GM18508 (cell line): Measurements from ENCODE around the gene DSCAM.

ENCODE experiments used
- ATAC-seq: cut with Tn5 transposase; IDR thresholded peaks from one replicate; pipeline ENCODE4 v1.9.1; 2021; ENCODE audit warnings: moderate number of reproducible peaks; ENCODE audit not compliant: insufficient read depth, unreplicated experiment

DSCAM gene

DNA sequence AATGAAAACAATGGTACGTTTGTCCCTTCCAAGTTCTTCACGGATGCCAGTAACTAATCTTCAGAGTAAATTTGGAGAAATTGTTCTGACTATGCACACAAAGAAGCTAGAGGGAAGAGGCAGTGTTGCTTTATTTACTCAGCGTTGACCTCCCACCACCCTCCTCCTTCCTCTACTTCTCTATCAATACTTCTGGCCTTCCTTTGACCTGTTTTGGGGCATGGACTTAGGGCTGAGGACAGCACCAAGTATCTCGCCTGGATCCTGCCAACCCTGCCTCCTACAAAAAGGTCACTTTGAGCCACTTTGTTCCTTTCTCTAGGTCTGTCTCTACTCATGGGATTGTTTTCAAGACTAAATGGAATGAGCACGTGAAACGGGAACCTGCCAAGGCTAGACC, 282.6 kb downstream of the DSCAM start:
- no peak for ATAC-seq

DNA sequence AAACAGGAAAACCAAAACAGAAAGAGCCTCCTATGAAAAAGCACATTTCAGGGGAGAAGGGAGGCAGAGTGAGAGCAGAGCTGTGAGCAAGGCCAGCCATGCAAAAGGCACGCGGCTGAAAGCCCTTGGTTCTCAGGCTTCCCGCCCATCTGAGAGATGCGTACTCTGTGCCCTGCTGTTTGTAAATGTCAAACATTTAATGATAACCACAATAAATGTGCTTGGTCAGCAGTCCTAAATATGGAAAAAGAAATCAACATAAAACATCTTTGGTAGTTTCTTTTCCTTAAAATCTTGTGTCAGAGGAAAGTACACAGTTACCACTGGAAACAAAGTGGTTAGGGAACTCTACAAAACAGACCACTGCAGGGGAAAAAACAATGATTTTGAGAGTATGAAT, 283.1 kb downstream of the DSCAM start:
- ATAC-seq: no peak

DNA sequence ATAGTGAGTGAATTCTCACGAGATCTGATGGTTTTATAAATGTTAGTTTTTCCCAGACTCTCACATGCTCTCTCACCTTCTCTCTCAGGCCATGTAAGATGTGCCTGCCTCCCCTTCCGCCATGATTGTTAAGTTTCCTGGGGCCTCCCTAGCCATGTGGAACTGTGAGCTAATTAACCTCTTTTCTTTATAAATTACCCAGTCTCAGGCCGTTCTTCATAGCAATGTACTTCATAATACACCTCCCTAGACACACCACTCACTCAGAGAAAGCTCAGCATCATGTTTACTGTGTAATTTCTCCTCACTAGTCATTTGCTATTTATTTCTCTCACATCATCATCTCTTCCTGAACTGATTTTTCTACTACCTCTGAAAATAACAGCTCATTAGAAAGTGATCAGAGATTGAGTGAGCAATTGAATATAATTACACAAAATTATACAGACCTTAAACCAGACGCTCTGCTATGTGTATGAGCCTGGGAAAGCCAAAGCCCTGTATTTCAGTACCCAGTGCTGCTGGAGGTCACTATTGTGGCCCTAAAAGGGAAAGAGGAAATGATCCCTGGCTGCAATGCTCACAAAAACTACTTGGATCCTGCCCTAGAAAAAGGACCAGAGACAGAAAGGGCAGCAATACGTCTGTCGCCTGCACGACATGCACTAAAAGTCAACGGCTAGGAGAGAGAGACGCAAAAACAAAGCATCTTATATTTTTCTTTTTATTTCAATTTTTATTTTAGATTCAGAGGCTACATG, 284.5 kb downstream of the DSCAM start:
- no peak for ATAC-seq

DNA sequence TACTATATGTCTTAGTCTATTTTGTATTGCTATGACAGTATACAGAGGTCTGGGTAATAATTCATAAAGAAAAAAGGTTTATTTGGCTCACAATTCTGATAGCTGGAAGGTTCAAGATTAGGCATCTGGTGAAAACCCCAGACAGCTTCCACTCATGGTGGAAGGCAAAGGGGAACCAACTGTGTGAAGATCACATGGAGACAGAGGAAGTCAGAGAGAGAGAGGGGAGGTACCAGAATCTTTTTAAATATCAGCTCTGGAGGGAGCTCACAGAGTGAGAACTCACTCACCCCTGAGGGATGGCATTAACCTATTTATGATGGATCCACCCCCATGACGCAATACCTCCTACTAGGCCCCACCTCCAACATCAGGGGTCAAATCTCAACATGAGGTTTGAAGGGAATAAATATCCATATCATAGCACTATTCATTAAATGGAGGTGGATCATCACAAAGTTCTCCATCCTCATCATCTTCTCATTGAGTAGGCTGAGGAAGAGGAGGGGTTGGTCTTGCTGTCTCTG, 290.5 kb downstream of the DSCAM start:
- ATAC-seq: no peak

DNA sequence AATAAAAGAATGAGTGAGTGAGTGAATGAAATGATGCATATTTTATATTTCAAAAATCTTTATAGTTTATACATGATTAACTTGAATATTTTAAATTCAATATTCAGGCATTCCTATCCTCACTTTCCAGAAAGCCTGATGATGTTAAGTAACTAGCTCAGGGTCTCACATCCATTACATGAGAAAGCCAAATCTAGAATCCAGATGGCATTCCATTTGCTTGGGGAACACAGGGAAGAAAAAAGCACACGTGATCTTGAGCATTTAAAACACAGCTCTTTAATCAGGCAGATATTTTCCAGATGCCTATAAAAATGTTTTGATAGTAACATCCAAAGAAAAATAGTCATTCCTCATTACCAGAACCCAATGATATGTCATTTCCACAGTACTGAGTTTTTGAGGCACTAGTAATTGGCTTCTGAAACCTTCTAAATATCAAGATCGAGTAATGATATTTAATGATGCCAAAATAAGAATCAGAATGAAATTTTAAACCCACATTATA, 291.9 kb downstream of the DSCAM start:
- no peak for ATAC-seq

DNA sequence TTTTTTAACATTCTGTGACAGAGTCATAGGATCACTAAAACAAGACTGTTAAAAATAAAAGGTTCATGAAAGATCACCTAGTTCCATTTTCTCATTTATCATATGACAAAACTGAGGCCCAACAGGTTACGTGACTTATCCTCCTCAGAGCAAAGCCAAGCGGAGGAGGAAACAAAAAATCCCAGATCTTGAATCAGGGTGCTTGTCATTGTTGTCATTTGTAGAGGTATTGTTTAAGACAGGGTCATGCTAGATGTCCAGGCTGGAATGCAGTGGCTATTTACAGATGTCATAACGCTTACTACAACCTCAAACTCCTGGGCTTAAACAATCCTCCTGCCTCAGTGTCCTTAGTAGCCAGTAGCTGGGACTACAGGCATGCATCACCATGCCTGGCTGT, 293.2 kb downstream of the DSCAM start:
- ATAC-seq: no peak

DNA sequence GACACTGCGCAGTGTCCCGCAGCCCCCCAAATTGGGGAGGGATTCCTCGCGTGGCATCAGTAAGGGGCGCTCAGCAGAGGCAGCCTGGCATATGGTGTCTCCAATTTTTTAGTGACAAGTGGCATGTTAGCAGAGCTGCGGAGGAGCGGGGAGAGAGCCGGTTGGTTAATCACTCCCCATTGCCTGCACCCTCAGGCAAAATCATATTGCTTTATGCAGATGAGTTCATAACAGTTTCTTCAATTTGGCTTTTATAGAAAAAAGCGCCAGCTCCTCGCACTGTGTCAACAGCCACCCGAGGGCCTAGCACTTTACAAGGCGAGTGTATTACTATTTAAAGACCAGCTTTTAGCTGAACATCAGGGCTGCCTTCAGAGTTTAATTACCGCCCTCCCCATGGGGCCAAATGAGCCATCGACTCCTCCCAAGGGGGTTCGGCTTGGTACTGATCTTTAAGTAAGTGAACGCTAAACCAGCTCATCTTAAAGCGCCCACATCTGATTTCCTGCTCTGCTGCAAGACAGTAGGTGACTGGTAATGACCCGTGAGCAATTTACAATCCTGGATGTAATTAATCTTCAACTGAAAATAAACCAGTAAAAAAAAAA, 298.9 kb downstream of the DSCAM start:
- no peak for ATAC-seq

DNA sequence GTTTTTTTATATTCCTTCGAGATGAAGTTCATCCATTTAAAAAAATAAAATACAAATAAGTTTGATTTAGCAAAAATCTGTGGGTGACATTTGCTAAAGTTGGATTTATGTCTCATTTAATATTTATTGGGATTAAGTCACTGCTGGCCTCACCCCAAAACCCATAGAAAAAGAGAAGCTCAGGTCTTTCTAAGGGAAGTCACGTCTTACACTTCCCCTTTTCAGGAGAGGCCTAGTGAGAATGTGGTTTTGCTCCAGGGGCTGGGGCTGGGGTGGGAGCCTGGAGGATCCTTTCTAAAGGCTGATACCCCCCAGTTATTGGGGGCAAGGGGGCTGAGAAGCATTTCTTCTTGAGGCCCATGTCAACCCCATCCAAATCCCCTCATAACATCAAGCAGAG, 300.3 kb downstream of the DSCAM start:
- ATAC-seq: no peak

DNA sequence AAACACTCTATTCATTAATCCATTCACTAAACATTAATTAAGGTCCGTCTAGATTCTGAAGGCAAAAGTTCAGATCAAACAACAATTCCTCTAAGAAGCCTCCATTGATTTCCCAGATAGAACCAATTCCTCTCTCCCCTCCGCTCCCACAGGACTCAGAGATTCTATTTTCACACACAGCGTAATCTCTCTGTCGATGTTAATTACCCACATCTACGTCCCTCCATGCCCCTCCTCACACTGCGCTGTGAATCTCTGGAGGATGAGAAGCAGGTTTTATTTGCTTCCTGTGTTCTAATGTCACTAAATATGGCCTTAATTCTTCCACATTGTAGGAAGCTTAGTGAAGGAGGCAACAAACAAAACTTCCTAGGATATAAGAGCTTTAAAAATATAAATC, 306.7 kb downstream of the DSCAM start:
- no peak for ATAC-seq

DNA sequence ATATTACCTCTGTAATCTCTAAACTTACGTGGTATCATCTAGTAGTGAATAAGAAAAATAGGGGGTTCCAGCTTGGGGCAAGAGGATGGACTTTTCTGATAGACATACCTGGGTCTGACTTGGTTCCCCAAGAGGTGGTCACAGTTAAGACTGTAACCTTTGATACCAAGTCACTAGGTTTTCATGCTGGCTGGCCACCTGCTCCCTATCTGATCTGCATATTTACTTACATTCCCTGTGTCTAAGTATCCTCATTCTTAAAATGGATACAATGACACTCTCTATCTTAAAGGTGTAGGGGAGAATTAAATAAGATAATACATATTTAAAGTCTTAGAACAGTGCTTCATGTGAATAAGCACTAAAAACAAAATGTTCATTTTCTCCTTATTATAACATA, 312.1 kb downstream of the DSCAM start:
- ATAC-seq: no peak

DNA sequence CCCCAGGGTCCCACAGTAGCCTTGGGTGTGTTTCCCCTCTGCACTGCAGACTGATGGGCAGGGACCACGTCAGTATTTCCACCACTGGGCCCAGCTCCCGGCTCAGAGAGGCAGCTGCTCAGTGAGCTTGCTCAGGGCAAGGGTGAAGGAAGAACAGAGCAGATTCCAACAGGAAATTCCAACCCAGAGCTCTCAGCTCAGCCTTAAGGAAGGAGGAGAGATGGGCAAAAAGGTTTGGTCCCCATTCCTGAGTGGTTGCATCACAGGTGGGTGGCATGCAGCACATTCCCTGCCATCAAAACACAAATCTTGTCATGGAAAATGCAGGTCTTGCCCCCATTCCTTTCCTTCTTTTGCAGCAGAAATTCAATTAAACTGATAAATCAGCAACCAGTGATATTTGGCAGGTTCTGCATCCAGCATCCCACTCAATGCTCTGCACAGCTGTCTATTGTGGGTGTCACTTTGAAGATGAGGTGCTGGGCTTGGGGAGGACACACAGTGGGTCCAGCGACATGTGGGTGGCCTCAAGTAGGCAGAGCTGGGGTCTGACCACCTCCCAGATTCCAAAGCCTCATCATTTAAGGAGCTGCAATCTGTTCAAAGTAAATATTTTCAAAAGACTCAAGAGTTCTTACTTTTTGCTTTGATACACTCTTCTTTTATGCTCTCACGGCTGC, 315.4 kb downstream of the DSCAM start:
- no peak for ATAC-seq

DNA sequence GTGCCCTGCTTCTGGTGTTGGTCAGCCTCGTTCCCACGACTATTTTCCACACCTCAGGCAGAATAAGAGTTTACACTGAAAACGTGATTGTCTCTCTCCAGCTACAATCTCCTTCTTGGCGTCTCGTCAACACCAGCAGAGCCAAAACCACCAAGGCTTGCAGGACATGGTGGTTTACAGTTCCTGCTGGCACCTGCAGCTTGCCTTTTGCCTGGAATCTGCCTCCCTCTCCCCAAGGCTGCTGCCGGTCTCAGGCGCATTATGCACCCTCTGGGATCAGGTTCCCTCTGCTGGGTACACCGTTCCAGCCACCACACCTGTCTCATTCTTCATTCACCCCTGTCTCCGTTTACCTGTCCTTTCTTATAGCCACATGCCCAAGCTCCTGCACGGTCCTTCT, 315.9 kb downstream of the DSCAM start:
- ATAC-seq: no peak

DNA sequence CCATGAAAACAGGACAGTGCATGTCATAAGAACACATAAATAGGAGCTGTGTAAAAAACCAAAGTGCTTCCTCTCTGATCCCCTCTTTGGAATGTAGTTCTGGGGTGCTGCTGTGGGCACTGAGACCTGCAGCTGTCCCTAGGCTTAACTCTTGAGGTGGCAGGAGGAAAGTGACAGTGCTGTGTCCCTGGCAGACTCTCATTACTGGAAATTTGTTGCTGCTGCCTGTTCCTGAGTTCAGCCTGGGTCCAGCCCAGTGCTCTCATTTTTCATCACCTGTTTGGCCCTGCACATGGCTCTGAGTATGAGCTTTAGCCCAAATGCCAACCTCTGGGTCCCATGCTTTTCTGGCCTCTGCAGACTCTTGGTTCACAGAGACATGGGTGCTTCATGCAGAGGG, 329.3 kb downstream of the DSCAM start:
- ATAC-seq: no peak

DNA sequence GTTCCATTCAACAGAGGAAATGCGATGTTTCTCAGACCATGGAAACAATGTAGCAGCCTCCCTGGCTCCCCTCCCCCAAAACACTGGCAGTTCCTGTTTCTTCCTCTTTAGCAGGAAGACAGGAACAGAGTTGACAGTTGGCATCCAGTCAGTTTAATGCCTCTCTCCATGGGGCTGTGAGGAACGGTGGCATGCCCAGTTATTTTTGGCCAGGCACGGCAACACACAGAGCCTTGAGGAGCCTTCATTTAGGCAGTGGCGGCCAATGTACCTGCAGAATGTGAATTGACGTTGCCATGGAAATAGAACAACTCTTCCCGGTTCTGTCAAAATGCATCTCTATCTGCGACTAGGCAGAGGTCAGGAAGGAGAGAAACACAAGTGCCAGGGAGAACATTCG, 330.6 kb downstream of the DSCAM start:
- ATAC-seq: no peak

DNA sequence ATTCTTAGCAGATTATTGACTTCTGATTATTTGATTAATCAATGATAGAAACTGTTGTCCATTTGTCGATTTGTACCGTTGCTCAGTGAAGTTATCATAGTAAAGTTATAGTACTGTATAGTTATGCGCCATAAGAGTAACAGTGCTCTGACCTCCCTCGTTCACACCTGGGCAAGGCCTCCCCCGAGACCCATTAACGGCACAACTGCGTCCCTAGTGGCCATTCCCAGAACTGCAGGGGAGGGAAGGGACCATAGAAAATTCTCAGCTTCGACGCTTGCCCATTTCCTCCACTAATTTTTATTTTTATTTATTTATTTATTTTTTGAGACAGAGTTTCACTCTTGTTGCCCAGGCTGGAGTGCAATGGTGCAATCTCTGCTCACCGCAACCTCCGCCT, 334.4 kb downstream of the DSCAM start:
- no peak for ATAC-seq

DNA sequence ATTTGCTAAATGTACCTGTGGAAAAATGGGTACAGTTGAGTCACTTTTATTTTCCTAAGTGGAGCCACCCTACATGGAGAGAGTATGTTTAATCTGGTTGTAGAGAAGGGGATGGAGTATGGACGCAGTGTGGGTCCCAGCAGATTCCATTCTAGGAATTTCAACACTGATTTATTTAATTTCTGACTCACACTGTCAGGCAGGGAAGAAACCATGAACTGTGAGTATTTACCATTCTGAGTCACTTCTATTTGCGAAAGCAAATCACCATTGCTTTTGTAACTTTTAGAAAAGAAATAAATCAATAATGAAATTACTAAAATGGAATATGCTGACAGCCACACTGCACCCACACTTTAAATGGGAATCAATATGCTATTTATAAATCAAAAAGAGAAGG, 339.0 kb downstream of the DSCAM start:
- no peak for ATAC-seq

DNA sequence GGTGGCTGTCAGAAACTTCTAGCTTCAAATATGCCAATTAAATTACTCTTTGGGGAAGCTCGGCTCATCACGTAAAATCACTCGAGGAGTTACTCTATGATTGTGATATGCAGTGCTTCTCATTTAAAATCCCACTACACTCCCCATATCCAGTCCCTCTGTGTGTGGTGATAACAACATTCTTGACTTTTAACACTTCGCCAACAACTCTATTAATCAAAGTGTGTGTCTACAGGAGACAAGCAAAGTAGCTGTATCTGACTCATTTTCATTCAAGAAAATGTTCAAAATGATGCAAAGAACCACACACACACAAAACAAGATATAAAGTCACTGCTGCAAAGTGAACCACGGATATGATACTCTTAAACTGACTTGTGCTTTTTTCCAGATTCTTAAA, 341.3 kb downstream of the DSCAM start:
- no peak for ATAC-seq

DNA sequence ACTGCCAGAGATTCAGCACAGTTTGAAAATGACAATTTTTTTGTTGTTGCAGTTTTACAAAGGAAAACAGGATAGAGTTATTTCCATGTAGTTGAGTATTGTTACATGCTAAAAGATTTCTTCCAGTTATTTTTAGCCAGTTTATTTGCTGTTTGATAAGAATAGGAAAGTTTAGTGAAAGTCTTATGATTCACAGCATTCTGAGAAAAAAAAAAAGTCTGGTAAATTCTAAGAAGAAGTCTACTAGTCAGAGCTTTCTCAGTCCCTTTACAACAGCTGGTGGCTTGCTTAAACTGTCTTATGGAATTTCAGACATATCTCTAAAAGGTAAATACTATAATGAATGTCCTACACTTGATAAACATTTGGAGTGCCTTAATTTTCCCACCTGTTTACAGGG, 341.7 kb downstream of the DSCAM start:
- no peak for ATAC-seq

DNA sequence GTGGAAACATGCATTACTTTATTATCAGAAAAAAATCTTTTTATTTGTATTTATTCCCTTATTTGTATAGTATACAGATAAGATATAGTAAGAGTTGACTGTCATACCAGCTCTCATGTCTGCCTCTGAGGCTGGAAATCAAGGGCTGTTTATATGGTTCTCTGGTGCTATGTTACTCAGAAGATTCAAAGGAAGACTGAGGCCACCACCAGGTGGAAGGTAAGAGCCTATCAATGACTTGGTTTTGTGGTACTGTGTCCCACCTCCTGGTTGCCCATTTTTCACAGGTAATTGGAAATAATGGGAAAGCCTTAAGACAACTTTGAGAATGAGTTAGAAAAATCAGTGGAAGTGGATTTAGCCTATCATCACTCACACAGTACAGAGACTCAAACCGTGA, 342.1 kb downstream of the DSCAM start:
- no peak for ATAC-seq

DNA sequence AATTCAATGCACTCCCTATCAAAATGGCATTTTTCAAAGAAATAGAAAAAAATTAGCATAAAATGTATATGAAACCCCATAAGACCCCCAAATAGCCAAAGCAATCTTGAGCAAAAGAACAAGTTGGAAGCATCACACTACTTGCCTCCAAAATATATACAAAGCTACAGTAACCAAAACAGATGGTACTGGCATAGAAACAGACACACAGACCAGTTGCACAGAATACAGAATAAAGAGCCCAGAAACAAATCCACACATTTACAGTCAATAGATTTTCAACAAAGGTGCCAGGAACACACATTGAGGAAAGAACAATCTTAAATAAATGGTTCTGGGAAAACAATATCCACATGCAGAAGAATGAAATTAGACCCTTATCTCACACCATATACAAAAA, 350.8 kb downstream of the DSCAM start:
- ATAC-seq: no peak

DNA sequence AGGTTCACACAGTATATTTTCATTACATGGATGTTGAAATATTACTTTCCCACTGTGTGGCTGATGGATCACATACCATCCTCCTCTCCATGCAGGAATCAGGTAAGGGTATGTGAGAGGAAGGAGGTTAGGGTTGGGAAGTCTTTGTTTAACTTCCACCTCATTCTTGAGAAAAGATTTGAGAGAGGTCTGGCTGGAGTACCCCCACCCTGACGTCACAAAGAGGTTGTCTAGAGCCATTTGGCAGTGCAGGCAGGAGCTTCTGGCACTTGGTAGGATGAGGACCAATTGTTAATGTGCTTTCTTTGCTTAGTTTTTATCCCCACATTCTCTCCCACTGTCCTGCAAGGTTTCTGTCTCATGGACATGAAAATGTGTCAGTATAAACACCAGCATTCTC, 356.6 kb downstream of the DSCAM start:
- no peak for ATAC-seq
